Mesenchymal stem cell (in vitro differentiated cells and primary cell): Measurements from ENCODE around the gene C6orf15.

ENCODE experiments used
- DNase-seq: peaks from one replicate; pipeline ENCODE4 v3.0.0-alpha.2; 2013
- H2AFZ ChIP-seq: one replicate; pipeline ENCODE4 v1.6.1; 2013; ENCODE audit warnings: low read depth, mild to moderate bottlenecking, control low read depth, inconsistent platforms, low read length, moderate library complexity
- H2AK5ac ChIP-seq: 2 replicates; pipeline ENCODE4 v1.6.1; 2013; ENCODE audit warnings: low read length, moderate library complexity, mild to moderate bottlenecking, inconsistent platforms; ENCODE audit not compliant: severe bottlenecking
- H2BK120ac ChIP-seq: one replicate; pipeline ENCODE4 v1.6.1; 2013; ENCODE audit warnings: low read depth, mild to moderate bottlenecking, inconsistent platforms, low read length, moderate library complexity
- H2BK12ac ChIP-seq, 2 experiments: one replicate each; pipeline ENCODE4 v1.6.1; 2013; ENCODE audit warnings: inconsistent platforms in 2 of 2, low read length in 2 of 2, mild to moderate bottlenecking in 2 of 2, moderate library complexity in 2 of 2, control low read depth in 1 of 2
- H2BK15ac ChIP-seq: one replicate; pipeline ENCODE4 v1.6.1; 2013; ENCODE audit warnings: mild to moderate bottlenecking, low read depth, inconsistent platforms; ENCODE audit not compliant: poor library complexity, severe bottlenecking
- H2BK5ac ChIP-seq: 2 replicates; pipeline ENCODE4 v1.6.1; 2013; ENCODE audit warnings: low read depth, mild to moderate bottlenecking, low read length, control low read depth, inconsistent platforms; ENCODE audit not compliant: poor library complexity, severe bottlenecking
- H3K14ac ChIP-seq, 2 experiments: one replicate each; pipeline ENCODE4 v1.6.1; 2013; ENCODE audit warnings: inconsistent platforms in 2 of 2, low read length in 2 of 2, control low read depth in 1 of 2, mild to moderate bottlenecking in 1 of 2, moderate library complexity in 1 of 2
- H3K18ac ChIP-seq, 2 experiments: one replicate each; pipeline ENCODE4 v1.6.1; 2013; ENCODE audit warnings: inconsistent platforms in 2 of 2, low read length in 2 of 2, control low read depth in 1 of 2, low read depth in 1 of 2, mild to moderate bottlenecking in 1 of 2
- H3K23ac ChIP-seq, 2 experiments: one replicate each; pipeline ENCODE4 v1.6.1; 2013; ENCODE audit warnings: inconsistent platforms in 2 of 2, low read length in 2 of 2, mild to moderate bottlenecking in 2 of 2, moderate library complexity in 2 of 2, control low read depth in 1 of 2
- H3K27ac ChIP-seq: 2 replicates; pipeline ENCODE4 v1.5.1; 2013; ENCODE audit warnings: mild to moderate bottlenecking, moderate library complexity, low read length, control low read depth, inconsistent platforms; ENCODE audit not compliant: poor library complexity, severe bottlenecking
- H3K27me3 ChIP-seq, 2 experiments: 2 replicates each; pipeline versions ENCODE4 v1.6.1 to v1.7.0; 2013; ENCODE audit warnings: low read length in 2 of 2, mild to moderate bottlenecking in 2 of 2, moderate library complexity in 2 of 2, control low read depth in 1 of 2, inconsistent platforms in 1 of 2; ENCODE audit not compliant: control insufficient read depth in 1 of 2, insufficient read depth in 1 of 2
- H3K36me3 ChIP-seq, 2 experiments: 2 replicates each; pipeline versions ENCODE4 v1.6.1 to v1.7.0; 2013; ENCODE audit warnings: low read length in 2 of 2, control low read depth in 1 of 2, inconsistent platforms in 1 of 2, low read depth in 1 of 2, mild to moderate bottlenecking in 1 of 2; ENCODE audit not compliant: insufficient read depth in 2 of 2, control insufficient read depth in 1 of 2
- H3K4ac ChIP-seq, 2 experiments: one replicate each; pipeline ENCODE4 v1.6.1; 2013; ENCODE audit warnings: inconsistent platforms in 2 of 2, low read length in 2 of 2, mild to moderate bottlenecking in 2 of 2, moderate library complexity in 2 of 2, control low read depth in 1 of 2, low read depth in 1 of 2
- H3K4me1 ChIP-seq: 2 replicates; pipeline ENCODE4 v1.6.1; 2013; ENCODE audit warnings: low read depth, low read length, control low read depth; ENCODE audit not compliant: control insufficient read depth, insufficient read depth
- H3K4me2 ChIP-seq: 2 replicates; pipeline ENCODE4 v1.6.1; 2013; ENCODE audit warnings: low read length, mild to moderate bottlenecking, inconsistent platforms; ENCODE audit not compliant: poor library complexity, severe bottlenecking
- H3K4me3 ChIP-seq, 2 experiments: 2 replicates each; pipeline versions ENCODE4 v1.5.1 to v1.7.0; 2013; ENCODE audit warnings: low read length in 2 of 2, mild to moderate bottlenecking in 2 of 2, control low read depth in 1 of 2, low read depth in 1 of 2; ENCODE audit not compliant: insufficient read depth in 1 of 2
- H3K79me1 ChIP-seq: replicated peaks from 2 replicates; pipeline ENCODE4 v1.6.1; 2013; ENCODE audit warnings: mild to moderate bottlenecking, control low read depth, low read length, inconsistent platforms; ENCODE audit not compliant: poor library complexity, severe bottlenecking
- H3K9ac ChIP-seq: 2 replicates; pipeline ENCODE4 v1.7.0; 2013; ENCODE audit warnings: mild to moderate bottlenecking, low read length, moderate library complexity
- H3K9me3 ChIP-seq: 2 replicates; pipeline ENCODE4 v1.7.0; 2013; ENCODE audit warnings: mild to moderate bottlenecking, low read length; ENCODE audit not compliant: control insufficient read depth
- H4K8ac ChIP-seq: one replicate; pipeline ENCODE4 v1.6.1; 2013; ENCODE audit warnings: inconsistent platforms, mild to moderate bottlenecking, low read length, moderate library complexity
- H4K91ac ChIP-seq: one replicate; pipeline ENCODE4 v1.6.1; 2013; ENCODE audit warnings: mild to moderate bottlenecking, low read length, inconsistent platforms
- WGBS: methylation state at CpG from one replicate; pipeline ENCODE4 v1.1.7; 2013; ENCODE audit warnings: mixed read lengths; 5-methylcytosine and 5-hydroxymethylcytosine counted together

Gene C6orf15

DNA sequence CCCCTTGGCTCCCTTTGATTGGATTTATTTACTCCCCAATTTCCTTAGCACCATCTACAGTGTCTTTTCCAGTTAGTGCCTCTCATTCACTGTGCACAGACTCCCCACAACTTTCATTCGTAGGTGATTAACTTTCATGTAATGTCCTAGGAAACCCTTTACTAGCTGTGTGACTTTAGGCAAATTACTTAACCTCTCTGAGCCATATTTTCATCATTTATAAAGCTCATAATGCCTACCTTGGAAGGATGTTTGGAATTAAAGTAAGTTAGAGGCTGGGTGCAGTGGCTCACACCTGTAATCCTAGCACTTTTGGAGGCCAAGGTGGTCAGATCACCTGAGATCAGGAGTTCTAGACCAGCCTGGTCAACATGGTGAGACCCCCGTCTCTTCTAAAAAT is 20.1 kb downstream of the C6orf15 start:
- no peak overlapping the region for H2BK15ac ChIP-seq
- no peak overlapping the region for H3K4me3 ChIP-seq
- 91% methylated on average over 2 of the region's 2 CpGs for WGBS
- H3K18ac ChIP-seq, result no peak overlapping the region
- no peak overlapping the region for H3K4me2 ChIP-seq
- no peak overlapping the region for H3K27ac ChIP-seq
- no peak overlapping the region for H2BK12ac ChIP-seq
- no peak overlapping the region for H3K9ac ChIP-seq
- H2AK5ac ChIP-seq, result no peak overlapping the region
- H2BK5ac ChIP-seq, result no peak overlapping the region
- H3K27me3 ChIP-seq, result no peaks in the 10 kb centered on the region
- no peaks in the 10 kb centered on the region for H3K79me1 ChIP-seq
- H2AFZ ChIP-seq, result no peak overlapping the region
- no peak overlapping the region for H3K14ac ChIP-seq
- H3K4me1 ChIP-seq, result peaks cover 1% of the 10 kb centered on the region
- H3K4ac ChIP-seq, result no peak overlapping the region
- no peaks in the 10 kb centered on the region for H3K36me3 ChIP-seq
- no peak overlapping the region for H4K91ac ChIP-seq
- no peak overlapping the region for H4K8ac ChIP-seq
- H2BK120ac ChIP-seq, result no peak overlapping the region
- H3K9me3 ChIP-seq, result no peaks in the 10 kb centered on the region
- no peak overlapping the region for H3K23ac ChIP-seq
- no peak for DNase-seq

DNA sequence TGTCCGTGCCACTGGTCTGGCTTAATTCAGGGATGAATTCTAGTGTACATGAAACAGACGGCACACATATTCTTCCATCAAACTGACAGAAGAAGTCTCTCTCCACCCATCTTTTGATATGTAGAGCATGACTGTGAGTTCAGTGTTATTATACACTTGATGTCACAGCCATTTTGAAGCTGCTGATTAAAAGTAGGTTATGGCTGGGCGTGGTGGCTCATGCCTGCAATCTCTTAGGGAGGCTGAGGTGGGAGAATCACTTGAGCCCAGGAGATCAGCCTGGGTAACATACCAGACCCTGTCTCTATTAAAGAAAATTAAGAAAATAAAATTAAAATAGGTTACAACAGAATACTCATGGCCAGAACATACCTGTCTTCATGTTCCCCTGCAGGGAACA is 20.7 kb downstream of the C6orf15 start:
- Histone ChIP-seq H3K4me2 (no peak overlapping the region), H3K14ac (no peak overlapping the region), H2BK120ac (no peak overlapping the region), H3K4ac (no peak overlapping the region), H3K9me3 (no peaks in the 10 kb centered on the region), H3K9ac (no peak overlapping the region), H3K23ac (no peak overlapping the region), H3K18ac (no peak overlapping the region), H3K4me3 (no peak overlapping the region), H3K4me1 (peaks cover under 1% of the 10 kb centered on the region), H2BK12ac (no peak overlapping the region), H2BK5ac (no peak overlapping the region), H4K8ac (no peak overlapping the region), H3K27ac (no peak overlapping the region), H2AK5ac (no peak overlapping the region), H4K91ac (no peak overlapping the region), H2AFZ (no peak overlapping the region), H2BK15ac (no peak overlapping the region), H3K27me3 (no peaks in the 10 kb centered on the region), H3K36me3 (no peaks in the 10 kb centered on the region), H3K79me1 (no peaks in the 10 kb centered on the region)
- DNase-seq, result no peak
- 0% methylated on average over 1 of the region's 3 CpGs for WGBS

DNA sequence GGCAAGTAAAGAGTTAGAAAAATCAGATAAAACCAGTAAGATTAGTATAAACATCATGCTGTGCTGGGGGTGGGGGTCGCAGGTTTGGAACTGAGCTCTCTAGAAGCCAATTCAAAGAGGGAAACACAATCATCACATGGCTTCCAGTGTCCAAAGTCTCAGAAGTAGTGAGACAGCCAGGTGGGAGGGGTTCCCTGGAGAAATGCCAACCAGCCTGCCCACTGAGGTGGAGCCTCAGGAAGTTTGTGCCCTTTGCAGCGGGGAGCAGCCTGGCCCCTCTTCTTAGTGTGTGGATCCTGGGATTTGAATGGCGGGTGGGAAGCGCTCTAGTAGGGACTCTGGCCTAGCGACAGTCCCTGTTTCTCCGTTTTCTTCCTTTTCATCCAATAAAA is 21.4 kb downstream of the C6orf15 start:
- no peak overlapping the region for H3K23ac ChIP-seq
- no peak overlapping the region for H3K4ac ChIP-seq
- no peaks in the 10 kb centered on the region for H3K9me3 ChIP-seq
- no peaks in the 10 kb centered on the region for H3K27me3 ChIP-seq
- no peak overlapping the region for H3K27ac ChIP-seq
- H2BK15ac ChIP-seq, result no peak overlapping the region
- 96% methylated on average over 6 of the region's 6 CpGs for WGBS
- no peak for DNase-seq
- H3K4me1 ChIP-seq, result no peaks in the 10 kb centered on the region
- H2AK5ac ChIP-seq, result no peak overlapping the region
- no peak overlapping the region for H2BK120ac ChIP-seq
- no peak overlapping the region for H2BK5ac ChIP-seq
- H4K91ac ChIP-seq, result no peak overlapping the region
- H3K9ac ChIP-seq, result no peak overlapping the region
- H3K4me3 ChIP-seq, result no peak overlapping the region
- no peak overlapping the region for H3K14ac ChIP-seq
- no peaks in the 10 kb centered on the region for H3K36me3 ChIP-seq
- no peak overlapping the region for H3K4me2 ChIP-seq
- no peaks in the 10 kb centered on the region for H3K79me1 ChIP-seq
- no peak overlapping the region for H2AFZ ChIP-seq
- H2BK12ac ChIP-seq, result no peak overlapping the region
- H4K8ac ChIP-seq, result no peak overlapping the region
- no peak overlapping the region for H3K18ac ChIP-seq

DNA sequence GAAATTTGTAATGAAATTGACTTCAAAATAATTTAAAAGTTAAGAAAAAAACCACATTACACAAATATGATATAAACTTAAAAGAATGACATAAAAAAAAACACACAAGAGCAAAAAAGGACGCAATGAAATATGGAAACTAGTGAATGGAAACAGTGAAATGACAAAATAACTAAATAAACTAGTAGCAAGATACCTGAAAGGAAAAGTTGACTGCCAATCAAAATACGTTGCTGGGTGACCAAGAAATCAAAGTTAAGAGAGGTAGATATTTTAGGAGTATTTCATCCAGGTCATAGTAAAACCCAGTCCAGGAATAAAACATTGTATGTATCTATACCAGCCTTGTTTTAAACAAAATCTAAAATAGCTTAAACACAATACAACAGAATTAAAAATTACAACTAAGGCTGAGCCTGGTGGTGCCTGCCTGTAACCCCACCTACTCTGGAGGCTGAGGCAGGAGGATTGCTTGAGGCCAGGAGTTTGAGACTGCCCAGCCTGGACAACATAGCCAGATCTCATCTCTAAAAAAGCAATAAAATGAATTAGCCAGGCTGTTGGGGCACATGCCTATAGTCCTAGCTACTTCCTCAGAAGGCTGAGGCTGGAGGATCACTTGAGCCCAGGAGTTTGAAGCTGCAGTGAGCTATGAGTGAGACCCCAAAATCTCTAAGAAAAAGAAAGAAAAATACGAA is 22.0 kb downstream of the C6orf15 start:
- Histone ChIP-seq H3K14ac (no peak overlapping the region), H4K8ac (no peak overlapping the region), H3K4me3 (no peak overlapping the region), H2BK120ac (no peak overlapping the region), H2BK5ac (no peak overlapping the region), H2BK12ac (no peak overlapping the region), H3K79me1 (no peaks in the 10 kb centered on the region), H3K23ac (no peak overlapping the region), H4K91ac (no peak overlapping the region), H3K4me1 (no peaks in the 10 kb centered on the region), H3K9me3 (no peaks in the 10 kb centered on the region), H3K18ac (no peak overlapping the region), H2AFZ (no peak overlapping the region), H3K9ac (no peak overlapping the region), H2AK5ac (no peak overlapping the region), H3K27ac (no peak overlapping the region), H3K4ac (no peak overlapping the region), H3K4me2 (no peak overlapping the region), H2BK15ac (no peak overlapping the region), H3K36me3 (no peaks in the 10 kb centered on the region), H3K27me3 (no peaks in the 10 kb centered on the region)
- WGBS, result no CpG with 5 or more reads among the region's 3 CpGs
- no peak for DNase-seq
